HG02588 (cell line): ENCODE results near the gene MYO15B.
"Not testable (repeated sequence)": the region's sequence is repeated elsewhere in the genome, so short reads cannot be mapped to it uniquely, and the experiment has no call there.

Experiments
- ATAC-seq: cut with Tn5 transposase; IDR thresholded peaks from one replicate; pipeline ENCODE4 v1.9.1; 2021; ENCODE audit warnings: mild to moderate bottlenecking, moderate library complexity; ENCODE audit not compliant: unreplicated experiment

Gene MYO15B

GRCh38 chr17:75575197-75575596 lies 12.4 kb upstream of the MYO15B start:
- ATAC-seq, result no peak

GRCh38 chr17:75575728-75576127 lies 11.9 kb upstream of the MYO15B start:
- ATAC-seq, result no peak

GRCh38 chr17:75576661-75577060 lies 10.9 kb upstream of the MYO15B start:
- ATAC-seq, result no peak

- ATAC-seq, result not testable (repeated sequence)
Observed at GRCh38 chr17:75581121-75581725, 6.4 kb upstream of the MYO15B start.

DNA sequence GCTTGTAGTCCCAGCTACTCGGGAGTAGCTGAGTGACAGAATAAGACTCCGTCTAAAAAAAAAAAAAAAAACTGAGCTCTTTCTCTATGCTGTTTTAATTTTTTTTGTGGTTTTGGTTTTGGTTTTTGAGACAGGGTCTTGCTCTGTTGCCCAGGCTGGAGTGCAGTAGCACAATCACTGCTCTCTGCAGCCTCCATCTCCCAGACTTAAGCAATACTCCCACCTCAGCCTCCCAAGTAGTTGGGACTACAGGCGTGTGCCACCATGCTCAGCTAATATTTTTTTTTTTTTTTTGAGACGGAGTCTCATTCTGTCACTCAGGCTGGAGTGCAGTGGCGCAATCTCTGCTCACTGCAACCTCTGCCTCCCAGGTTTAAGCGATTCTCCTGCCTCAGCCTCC lies 4.4 kb upstream of the MYO15B start:
- ATAC-seq, result not testable (repeated sequence)

- ATAC-seq, result no peak
Observed at GRCh38 chr17:75584849-75585175, 2.8 kb upstream of the MYO15B start.

- peak; percentile 11 for ATAC-seq
Observed at GRCh38 chr17:75588596-75589011, 1.0 kb downstream of the MYO15B start.

- peak; percentile 86 for ATAC-seq
Observed at GRCh38 chr17:75589012-75589918, 1.7 kb downstream of the MYO15B start.

- no peak for ATAC-seq
Observed at GRCh38 chr17:75589919-75590303, 2.3 kb downstream of the MYO15B start.

DNA sequence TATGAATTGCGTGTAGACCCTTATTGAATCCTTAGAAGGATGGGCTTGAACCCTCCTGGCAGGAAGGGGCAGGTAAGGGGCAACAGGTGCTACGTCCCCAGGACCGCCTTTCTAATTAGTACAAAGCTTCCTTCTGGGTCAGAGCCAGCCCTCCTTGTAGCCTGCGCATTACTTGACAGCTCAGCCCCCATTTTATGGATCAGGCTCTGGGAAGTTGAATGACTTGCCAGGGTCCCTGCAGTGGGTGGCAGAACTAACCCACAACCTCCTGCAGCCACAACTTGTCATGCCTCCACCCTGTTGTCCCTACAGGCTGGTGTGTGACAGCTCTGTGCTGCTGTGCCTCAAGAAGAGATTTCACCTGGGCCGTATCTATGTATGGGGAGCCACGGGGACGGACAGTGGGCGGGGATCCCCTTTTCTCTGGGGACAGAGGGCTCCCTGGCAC lies 2.7 kb downstream of the MYO15B start:
- no peak for ATAC-seq

DNA sequence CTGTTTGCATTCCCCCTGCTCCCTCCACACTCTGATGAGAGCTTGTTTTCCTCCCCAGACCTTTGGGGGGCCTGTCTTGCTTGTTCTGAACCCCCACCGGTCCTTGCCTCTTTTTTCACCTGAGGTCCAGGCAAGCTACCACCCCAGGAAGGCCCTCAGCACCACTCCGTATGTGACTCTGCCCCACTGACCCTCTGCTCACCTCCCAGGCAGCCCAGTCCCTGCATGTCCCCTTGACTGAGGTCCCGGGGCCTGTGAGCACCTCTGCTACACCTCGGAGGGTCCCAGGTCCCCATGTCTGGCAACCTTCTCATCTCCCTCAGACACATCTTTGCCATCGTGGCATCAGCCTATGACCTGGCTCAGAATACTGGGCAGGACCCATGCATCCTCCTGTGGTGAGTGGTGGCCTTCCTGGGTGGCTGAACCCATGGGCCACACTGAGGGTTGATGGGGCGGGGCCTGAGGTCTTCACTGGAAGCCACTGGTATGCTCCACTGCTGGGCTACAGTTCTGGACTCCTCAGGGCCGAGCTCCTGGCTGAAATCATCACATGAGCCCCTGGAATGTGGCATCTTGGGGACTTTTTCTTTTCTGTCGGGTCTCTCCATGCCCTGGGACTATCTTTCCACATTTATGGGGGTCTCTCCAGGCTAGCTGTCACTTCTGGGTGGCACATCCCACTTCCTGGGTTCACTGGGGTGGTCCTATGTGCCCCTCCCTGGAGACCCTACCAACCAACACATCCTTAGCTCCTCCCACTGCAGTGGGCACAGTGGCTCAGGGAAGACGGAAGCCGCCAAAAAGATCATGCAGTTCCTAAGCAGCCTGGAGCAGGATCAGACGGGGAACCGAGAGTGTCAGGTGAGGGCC lies 3.5 kb downstream of the MYO15B start:
- no peak for ATAC-seq

GRCh38 chr17:75591722-75592302 lies 4.2 kb downstream of the MYO15B start:
- ATAC-seq, result no peak

- ATAC-seq, result no peak
Observed at GRCh38 chr17:75592348-75593020, 4.9 kb downstream of the MYO15B start.

DNA sequence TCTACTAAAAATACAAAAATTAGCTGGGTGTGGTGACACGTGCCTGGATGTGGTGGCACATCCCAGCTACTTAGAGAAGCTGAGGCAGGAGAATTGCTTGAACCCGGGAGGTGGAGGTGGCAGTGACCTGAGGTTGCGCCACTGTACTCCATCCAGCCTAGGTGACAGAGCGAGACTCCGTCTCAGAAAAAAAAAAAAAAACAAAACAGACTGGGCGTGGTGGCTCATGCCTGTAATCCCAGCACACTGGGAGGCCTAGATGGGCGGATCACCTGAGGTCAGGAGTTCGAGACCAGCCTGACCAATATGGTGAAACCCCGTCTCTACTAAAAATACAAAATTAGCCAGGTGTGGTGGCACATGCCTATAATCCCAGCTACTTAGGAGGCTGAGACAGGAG lies 5.8 kb downstream of the MYO15B start:
- ATAC-seq, result not testable (repeated sequence)

DNA sequence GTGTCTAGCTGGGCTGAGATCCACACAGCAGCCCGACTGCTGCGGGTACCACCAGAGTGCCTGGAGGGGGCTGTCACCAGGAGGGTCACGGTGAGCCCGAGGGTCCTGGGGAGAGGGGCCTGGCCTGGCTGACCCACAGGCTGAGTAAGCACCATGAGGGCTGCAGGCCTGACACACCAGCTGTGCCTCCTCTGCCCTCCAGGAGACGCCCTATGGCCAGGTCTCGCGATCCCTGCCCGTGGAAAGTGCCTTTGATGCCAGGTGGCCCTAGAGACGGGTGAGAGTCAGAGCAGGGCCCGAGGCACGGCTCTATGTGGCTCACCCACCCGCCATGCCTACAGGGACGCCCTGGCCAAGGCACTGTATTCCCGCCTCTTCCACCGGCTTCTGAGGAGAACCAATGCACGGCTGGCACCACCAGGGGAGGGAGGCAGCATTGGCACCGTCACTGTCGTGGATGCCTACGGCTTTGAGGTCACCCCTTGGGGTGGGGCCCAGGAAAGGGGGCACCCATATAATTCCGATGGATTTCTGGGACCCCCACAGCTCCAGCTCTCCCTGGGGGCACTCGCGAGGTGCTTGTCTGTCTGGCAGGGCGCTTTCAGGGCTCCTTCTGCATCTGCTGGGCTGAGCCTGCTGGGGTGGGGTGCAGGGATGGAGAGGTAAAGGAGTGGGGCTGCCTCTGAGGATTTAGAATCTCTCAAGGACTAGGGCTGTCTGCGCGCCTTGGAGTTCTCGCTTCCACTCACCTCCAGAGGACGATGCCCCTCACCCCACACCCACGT lies 7.1 kb downstream of the MYO15B start:
- ATAC-seq, result no peak

GRCh38 chr17:75595284-75595919 lies 7.8 kb downstream of the MYO15B start:
- ATAC-seq, result no peak

GRCh38 chr17:75595920-75596313 lies 8.3 kb downstream of the MYO15B start:
- no peak for ATAC-seq

GRCh38 chr17:75596320-75597087 lies 8.9 kb downstream of the MYO15B start:
- no peak for ATAC-seq
